ENCODE data around the gene PDZRN4.

DNA sequence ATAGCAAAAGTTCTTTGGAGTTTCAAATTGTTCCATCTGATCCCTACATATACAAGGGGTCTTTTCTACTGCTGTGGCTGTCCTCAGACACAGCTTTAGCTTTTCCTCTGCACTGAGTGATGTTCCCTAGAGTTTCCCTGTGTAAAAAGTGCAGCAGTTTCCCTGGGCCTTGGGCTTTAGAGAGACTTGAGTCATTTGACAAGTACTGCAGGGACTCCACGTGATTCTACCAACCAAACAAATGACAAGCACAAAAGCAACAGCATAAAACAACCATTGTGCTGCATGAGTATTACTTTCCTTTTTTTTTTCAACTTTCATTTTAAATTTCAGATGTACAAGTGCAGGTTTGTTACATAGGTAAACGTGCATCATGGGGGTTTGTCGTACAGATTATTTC is 272.8 kb downstream of the PDZRN4 start:
- TF ChIP-seq, protein P1, sequence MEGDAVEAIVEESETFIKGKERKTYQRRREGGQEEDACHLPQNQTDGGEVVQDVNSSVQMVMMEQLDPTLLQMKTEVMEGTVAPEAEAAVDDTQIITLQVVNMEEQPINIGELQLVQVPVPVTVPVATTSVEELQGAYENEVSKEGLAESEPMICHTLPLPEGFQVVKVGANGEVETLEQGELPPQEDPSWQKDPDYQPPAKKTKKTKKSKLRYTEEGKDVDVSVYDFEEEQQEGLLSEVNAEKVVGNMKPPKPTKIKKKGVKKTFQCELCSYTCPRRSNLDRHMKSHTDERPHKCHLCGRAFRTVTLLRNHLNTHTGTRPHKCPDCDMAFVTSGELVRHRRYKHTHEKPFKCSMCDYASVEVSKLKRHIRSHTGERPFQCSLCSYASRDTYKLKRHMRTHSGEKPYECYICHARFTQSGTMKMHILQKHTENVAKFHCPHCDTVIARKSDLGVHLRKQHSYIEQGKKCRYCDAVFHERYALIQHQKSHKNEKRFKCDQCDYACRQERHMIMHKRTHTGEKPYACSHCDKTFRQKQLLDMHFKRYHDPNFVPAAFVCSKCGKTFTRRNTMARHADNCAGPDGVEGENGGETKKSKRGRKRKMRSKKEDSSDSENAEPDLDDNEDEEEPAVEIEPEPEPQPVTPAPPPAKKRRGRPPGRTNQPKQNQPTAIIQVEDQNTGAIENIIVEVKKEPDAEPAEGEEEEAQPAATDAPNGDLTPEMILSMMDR (conservative IDR thresholded peaks at IDR 0.05 in 1 of 2, IDR thresholded peaks at IDR 0.05 in 1 of 2; ENCODE audit: extremely low read depth in 1 of 2, insufficient read depth in 1 of 2, low read depth in 1 of 2, low read length in 2 of 2) = no peak
- TF ChIP-seq EZH2 (IDR thresholded peaks at IDR 0.05; ENCODE audit: borderline replicate concordance, low read length) = no peak
